Sigmoid colon (tissue), 4 donors: Measurements from ENCODE around the gene TDRD5.

ENCODE experiments used
- EP300 ChIP-seq, 4 donors: sonication (generic); formaldehyde crosslinking; IDR thresholded peaks; one replicate each; pipeline ENCODE4 v1.6.1; 2017; ENCODE audit warnings: antibody characterized with exemption in 4 of 4
- POLR2A ChIP-seq, 2 donors: fragments of 450-650 bp; IDR thresholded peaks; one replicate each; pipeline ENCODE4 v1.6.1; 2016; ENCODE audit warnings: antibody characterized with exemption in 2 of 2, mild to moderate bottlenecking in 2 of 2, moderate library complexity in 2 of 2

- no peak for TF ChIP-seq POLR2A (IDR thresholded peaks at IDR 0.05)
- no peak for TF ChIP-seq EP300 (IDR thresholded peaks at IDR 0.05)
Measured at GRCh38 chr1:179601093-179601492, 9.5 kb downstream of the TDRD5 start.
